AG04450 (cell line): ENCODE data around the gene VPS51. TPM values are rescaled to one million over a fixed set of nuclear protein-coding genes. Genes with fewer than 3 reads are reported as not detected.

Experiments used
- CTCF ChIA-PET: fragments of 300-600, 350-600 bp; formaldehyde crosslinking; extraction: SDS; loops from one replicate; lab custom pipeline; 2022; ENCODE audit warnings: antibody characterized with exemption, inconsistent platforms; lab: Charles Lee
- POLR2A ChIA-PET: fragments of 350-600 bp; formaldehyde crosslinking; extraction: SDS; loops from one replicate; lab custom pipeline; 2021; ENCODE audit warnings: antibody characterized with exemption, inconsistent platforms; lab: Yijun Ruan, JAX
- DNase-seq: peaks from one replicate; pipeline ENCODE4 v3.0.0-alpha.2; 2011; ENCODE audit warnings: low read depth, low spot score
- H3K27ac ChIP-seq: one replicate; pipeline ENCODE4 v1.5.1; 2012; ENCODE audit warnings: low read depth, low read length, control low read depth
- H3K27me3 ChIP-seq: one replicate; pipeline ENCODE4 v1.6.0; 2012; ENCODE audit warnings: low read length; ENCODE audit not compliant: control insufficient read depth, insufficient read depth
- H3K4me3 ChIP-seq: 2 replicates; pipeline ENCODE4 v1.5.1; 2011; ENCODE audit warnings: mild to moderate bottlenecking, low read depth, low read length, control low read depth
- H3K9me3 ChIP-seq: 2 replicates; pipeline ENCODE4 v1.5.1; 2012; ENCODE audit warnings: low read length; ENCODE audit not compliant: control insufficient read depth, insufficient read depth
- polyA plus RNA-seq: library from polyadenylated mRNA; depleted of rRNA; stranded (reverse); fragments of >200 nt; gene quantifications from 2 replicates; pipeline ENCODE4 v1.2.3, GENCODE V29; 2011
- TF ChIP-seq, protein P1 (sequence below): IDR thresholded peaks from 2 replicates; pipeline ENCODE4 v1.5.1; 2011; ENCODE audit warnings: low read depth, low read length, control low read depth, inconsistent platforms

VPS51 gene
- polyA plus RNA-seq, 1 experiment, result 38.9 TPM

DNA sequence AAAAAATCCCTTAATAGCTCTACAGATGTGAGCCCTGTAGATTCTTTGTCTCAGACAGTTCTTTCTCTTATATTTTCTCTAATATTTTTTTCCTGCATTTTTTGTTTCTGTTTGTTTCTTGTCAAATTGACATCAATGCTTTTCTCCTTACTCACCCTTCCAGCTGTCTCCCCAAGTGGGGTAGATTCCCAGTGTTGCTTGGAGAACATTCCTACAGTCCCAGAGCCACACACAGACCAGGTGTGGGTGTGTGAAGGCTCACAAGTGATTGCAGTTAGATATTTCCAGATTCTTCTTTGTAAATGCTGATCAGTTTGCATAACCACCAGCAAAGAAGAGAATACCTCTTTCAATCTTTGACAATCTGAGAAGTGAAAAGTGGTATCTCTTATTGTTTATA, 7.5 kb downstream of the VPS51 start:
- POLR2A ChIA-PET, result no interaction called here
- no peaks in the 10 kb centered on the region; the same call in 1 of the 2 replicates for H3K9me3 ChIP-seq
- TF ChIP-seq, protein P1, sequence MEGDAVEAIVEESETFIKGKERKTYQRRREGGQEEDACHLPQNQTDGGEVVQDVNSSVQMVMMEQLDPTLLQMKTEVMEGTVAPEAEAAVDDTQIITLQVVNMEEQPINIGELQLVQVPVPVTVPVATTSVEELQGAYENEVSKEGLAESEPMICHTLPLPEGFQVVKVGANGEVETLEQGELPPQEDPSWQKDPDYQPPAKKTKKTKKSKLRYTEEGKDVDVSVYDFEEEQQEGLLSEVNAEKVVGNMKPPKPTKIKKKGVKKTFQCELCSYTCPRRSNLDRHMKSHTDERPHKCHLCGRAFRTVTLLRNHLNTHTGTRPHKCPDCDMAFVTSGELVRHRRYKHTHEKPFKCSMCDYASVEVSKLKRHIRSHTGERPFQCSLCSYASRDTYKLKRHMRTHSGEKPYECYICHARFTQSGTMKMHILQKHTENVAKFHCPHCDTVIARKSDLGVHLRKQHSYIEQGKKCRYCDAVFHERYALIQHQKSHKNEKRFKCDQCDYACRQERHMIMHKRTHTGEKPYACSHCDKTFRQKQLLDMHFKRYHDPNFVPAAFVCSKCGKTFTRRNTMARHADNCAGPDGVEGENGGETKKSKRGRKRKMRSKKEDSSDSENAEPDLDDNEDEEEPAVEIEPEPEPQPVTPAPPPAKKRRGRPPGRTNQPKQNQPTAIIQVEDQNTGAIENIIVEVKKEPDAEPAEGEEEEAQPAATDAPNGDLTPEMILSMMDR, result no peak
- no peak overlapping the region for H3K27ac ChIP-seq
- H3K4me3 ChIP-seq, result no peak overlapping the region
- CTCF ChIA-PET, result interaction anchor here (0.6 to 2.5 kb wide), 2 partner anchors 8 to 258 kb away, joined by 4 to 15 read pairs; partner anchors contain the start of gene TM7SF2
- H3K27me3 ChIP-seq, result no peaks in the 10 kb centered on the region
- no peak for DNase-seq

- no peak for DNase-seq
- no peak overlapping the region for H3K27ac ChIP-seq
- ChIA-PET POLR2A (no interaction called here), CTCF (no interaction called here)
- TF ChIP-seq, protein P1, result no peak
- H3K9me3 ChIP-seq, result no peaks in the 10 kb centered on the region; the same call in 1 of the 2 replicates
- no peak overlapping the region for H3K4me3 ChIP-seq
- H3K27me3 ChIP-seq, result no peaks in the 10 kb centered on the region
Measured at GRCh38 chr11:65104628-65105027, 8.6 kb downstream of the VPS51 start.

- Histone ChIP-seq H3K9me3 (no peaks in the 10 kb centered on the region; the same call in 1 of the 2 replicates), H3K27me3 (no peaks in the 10 kb centered on the region), H3K4me3 (no peak overlapping the region), H3K27ac (no peak overlapping the region)
- TF ChIP-seq, protein P1, result no peak
- ChIA-PET POLR2A (no interaction called here), CTCF (interaction anchor here (5.2 kb wide), 1 partner anchor 8 kb away, joined by 48 read pairs; no protein-coding TSS in a partner anchor)
- no peak for DNase-seq
Measured at GRCh38 chr11:65107078-65107477, 11.1 kb downstream of the VPS51 start.

DNA sequence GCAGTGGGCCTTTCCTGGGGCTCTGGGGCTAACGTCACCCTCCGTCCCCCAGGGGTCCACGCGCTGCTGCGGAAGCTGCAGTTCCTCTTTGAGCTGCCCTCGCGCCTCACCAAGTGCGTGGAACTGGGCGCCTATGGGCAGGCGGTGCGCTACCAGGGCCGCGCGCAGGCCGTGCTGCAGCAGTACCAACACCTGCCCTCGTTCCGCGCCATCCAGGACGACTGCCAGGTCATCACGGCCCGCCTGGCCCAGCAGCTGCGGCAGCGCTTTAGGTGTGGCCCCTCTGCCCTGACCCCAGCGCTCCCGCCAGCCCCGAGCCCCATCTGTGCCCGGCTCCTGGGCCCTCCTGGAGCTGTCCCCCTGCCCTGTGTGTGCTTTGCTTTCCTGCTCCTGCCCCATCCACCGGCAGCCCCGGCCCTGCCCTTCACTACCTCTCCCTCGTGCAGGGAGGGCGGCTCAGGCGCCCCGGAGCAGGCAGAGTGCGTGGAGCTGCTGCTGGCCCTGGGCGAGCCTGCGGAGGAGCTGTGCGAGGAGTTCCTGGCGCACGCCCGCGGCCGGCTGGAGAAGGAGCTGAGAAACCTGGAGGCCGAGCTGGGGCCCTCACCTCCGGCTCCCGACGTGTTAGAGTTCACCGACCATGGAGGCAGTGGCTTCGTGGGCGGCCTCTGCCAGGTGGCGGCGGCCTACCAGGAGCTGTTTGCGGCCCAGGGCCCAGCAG, 11.9 kb downstream of the VPS51 start:
- H3K27me3 ChIP-seq, result no peaks in the 10 kb centered on the region
- CTCF ChIA-PET, result interaction anchor here (5.2 kb wide), 1 partner anchor 9 kb away, joined by 48 read pairs; no protein-coding TSS in a partner anchor
- TF ChIP-seq, protein P1, result no peak
- no peak overlapping the region for H3K4me3 ChIP-seq
- no peaks in the 10 kb centered on the region; the same call in 1 of the 2 replicates for H3K9me3 ChIP-seq
- DNase-seq, result no peak
- H3K27ac ChIP-seq, result no peak overlapping the region
- POLR2A ChIA-PET, result no interaction called here

DNA sequence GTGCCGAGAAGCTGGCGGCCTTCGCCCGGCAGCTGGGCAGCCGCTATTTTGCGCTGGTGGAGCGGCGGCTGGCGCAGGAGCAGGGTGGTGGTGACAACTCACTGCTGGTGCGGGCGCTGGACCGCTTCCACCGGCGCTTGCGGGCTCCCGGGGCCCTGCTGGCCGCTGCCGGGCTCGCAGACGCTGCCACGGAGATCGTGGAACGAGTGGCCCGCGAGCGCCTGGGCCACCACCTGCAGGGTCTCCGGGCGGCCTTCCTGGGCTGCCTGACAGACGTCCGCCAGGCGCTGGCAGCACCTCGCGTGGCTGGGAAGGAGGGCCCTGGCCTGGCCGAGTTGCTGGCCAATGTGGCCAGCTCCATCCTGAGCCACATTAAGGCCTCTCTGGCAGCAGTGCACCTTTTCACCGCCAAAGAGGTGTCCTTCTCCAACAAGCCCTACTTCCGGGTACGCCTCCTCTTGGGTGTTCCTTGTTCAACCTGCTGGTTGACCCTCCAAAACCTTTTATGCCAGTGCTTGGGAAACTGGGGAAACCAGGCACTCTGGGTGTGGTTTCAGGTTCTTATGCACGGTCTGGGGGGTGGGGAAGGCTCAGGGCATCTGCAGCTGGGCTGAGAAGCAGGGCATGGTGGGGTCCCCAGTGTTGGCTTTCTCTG, 12.6 kb downstream of the VPS51 start:
- ChIA-PET CTCF (interaction anchor here (5.2 kb wide), 1 partner anchor 10 kb away, joined by 48 read pairs; no protein-coding TSS in a partner anchor), POLR2A (no interaction called here)
- Histone ChIP-seq H3K27me3 (no peaks in the 10 kb centered on the region), H3K27ac (no peak overlapping the region), H3K4me3 (no peak overlapping the region), H3K9me3 (no peaks in the 10 kb centered on the region; the same call in 1 of the 2 replicates)
- no peak for DNase-seq
- TF ChIP-seq, protein P1, result no peak
